MM.1S (cell line): ENCODE data around the gene MACROD2.

ENCODE experiments used
- CTCF ChIP-seq: fragments of 300-600 bp; sonication (generic); IDR thresholded peaks from 2 replicates; pipeline ENCODE4 v1.5.1; 2016; ENCODE audit warnings: antibody characterized with exemption, low read length, mixed read lengths
- EZH2phosphoT487 ChIP-seq: fragments of 300-600 bp; sonication (generic); IDR thresholded peaks from 2 replicates; pipeline ENCODE4 v1.6.1; 2018; ENCODE audit warnings: antibody characterized with exemption, low read length

GRCh38 chr20:14696937-14697336 lies 701.6 kb downstream of the MACROD2 start:
- TF ChIP-seq EZH2phosphoT487: no peak
- no peak for TF ChIP-seq CTCF
